IMR-90 (cell line): ENCODE measurements around the gene DPH3. TPM values are rescaled to one million over a fixed set of nuclear protein-coding genes. Genes with fewer than 3 reads are reported as not detected.

ENCODE experiments used
- ATAC-seq: fragments of 200-7000 bp; cut with Tn5 transposase; 2 replicates; pipeline ENCODE4 v1.9.1; 2020; ENCODE audit warnings: low read depth, mild to moderate bottlenecking, moderate library complexity
- BruUV-seq: library from RNA; stranded (reverse); fragments of 400-500 nt; replicated peaks from 2 replicates; lab custom pipeline; 2021; lab: Mats Ljungman, UMichigan
- CTCF ChIA-PET: fragments of 300-600 bp; formaldehyde crosslinking; extraction: SDS; loops from one replicate; lab custom pipeline; 2021; ENCODE audit warnings: antibody characterized with exemption; lab: Yijun Ruan, JAX
- POLR2A ChIA-PET: fragments of 300-600 bp; sonication (Branson Sonifier 250); formaldehyde crosslinking; loops from one replicate; lab custom pipeline; 2022; ENCODE audit warnings: antibody characterized with exemption; ENCODE audit not compliant: unreplicated experiment; lab: Charles Lee
- DNase-seq: peaks from one replicate; pipeline ENCODE4 v3.0.0; 2013
- H2AFZ ChIP-seq: replicated peaks from 2 replicates; pipeline ENCODE3; 2013; ENCODE audit warnings: low read length, mild to moderate bottlenecking; ENCODE audit not compliant: poor library complexity
- H2AK5ac ChIP-seq: 2 replicates; pipeline ENCODE4 v1.6.1; 2013; ENCODE audit warnings: low read depth, low read length, inconsistent platforms
- H2AK9ac ChIP-seq: replicated peaks from 2 replicates; pipeline ENCODE3; 2013; ENCODE audit warnings: mild to moderate bottlenecking, low read depth, low read length, moderate library complexity; ENCODE audit not compliant: poor library complexity
- H2BK120ac ChIP-seq: 2 replicates; pipeline ENCODE4 v1.6.1; 2013; ENCODE audit warnings: low read depth, low read length, inconsistent platforms
- H2BK15ac ChIP-seq: 3 replicates; pipeline ENCODE4 v1.6.1; 2013; ENCODE audit warnings: low read depth, low read length, inconsistent platforms
- H2BK20ac ChIP-seq: 2 replicates; pipeline ENCODE4 v1.6.1; 2013; ENCODE audit warnings: low read depth, mild to moderate bottlenecking, inconsistent platforms, low read length, moderate library complexity
- H2BK5ac ChIP-seq: 2 replicates; pipeline ENCODE4 v1.6.1; 2013; ENCODE audit warnings: mild to moderate bottlenecking, low read depth, low read length, inconsistent platforms; ENCODE audit not compliant: poor library complexity, severe bottlenecking
- H3K14ac ChIP-seq: replicated peaks from 2 replicates; pipeline ENCODE4 v1.6.1; 2013; ENCODE audit warnings: low read depth, low read length, inconsistent platforms
- H3K18ac ChIP-seq: 2 replicates; pipeline ENCODE4 v1.6.1; 2013; ENCODE audit warnings: low read depth, low read length, control low read depth
- H3K23ac ChIP-seq: 2 replicates; pipeline ENCODE4 v1.6.1; 2013; ENCODE audit warnings: low read depth, low read length, inconsistent platforms
- H3K27ac ChIP-seq: 2 replicates; pipeline ENCODE4 v1.5.1; 2013; ENCODE audit warnings: mild to moderate bottlenecking, control low read depth, low read length; ENCODE audit not compliant: insufficient read depth
- H3K27me3 ChIP-seq: 2 replicates; pipeline ENCODE4 v1.6.1; 2013; ENCODE audit warnings: low read length; ENCODE audit not compliant: control insufficient read depth, insufficient read depth
- H3K36me3 ChIP-seq: 2 replicates; pipeline ENCODE4 v1.6.1; 2013; ENCODE audit warnings: low read length, mixed read lengths; ENCODE audit not compliant: control insufficient read depth, insufficient read depth
- H3K4ac ChIP-seq: 2 replicates; pipeline ENCODE4 v1.6.1; 2013; ENCODE audit warnings: low read depth, low read length, inconsistent platforms
- H3K4me1 ChIP-seq: 2 replicates; pipeline ENCODE4 v1.6.1; 2013; ENCODE audit warnings: low read length, mixed read lengths; ENCODE audit not compliant: control insufficient read depth, insufficient read depth
- H3K4me2 ChIP-seq: 2 replicates; pipeline ENCODE4 v1.6.1; 2013; ENCODE audit warnings: low read depth, mild to moderate bottlenecking, control low read depth, low read length, moderate library complexity
- H3K4me3 ChIP-seq: 2 replicates; pipeline ENCODE4 v1.5.1; 2013; ENCODE audit warnings: low read depth, mild to moderate bottlenecking, control low read depth, low read length, moderate library complexity; ENCODE audit not compliant: insufficient read depth
- H3K56ac ChIP-seq: 2 replicates; pipeline ENCODE4 v1.6.1; 2013; ENCODE audit warnings: low read length, inconsistent platforms; ENCODE audit not compliant: insufficient read depth; ENCODE audit errors: extremely low read depth
- H3K79me1 ChIP-seq, 2 experiments: 2 replicates each; pipeline ENCODE4 v1.6.1; 2013; ENCODE audit warnings: low read length in 2 of 2, inconsistent platforms in 1 of 2, low read depth in 1 of 2
- H3K9ac ChIP-seq: 2 replicates; pipeline ENCODE4 v1.6.1; 2013; ENCODE audit warnings: low read depth, low read length, control low read depth
- H3K9me1 ChIP-seq: 2 replicates; pipeline ENCODE4 v1.6.1; 2013; ENCODE audit warnings: low read length, inconsistent platforms; ENCODE audit not compliant: insufficient read depth
- H3K9me3 ChIP-seq: 2 replicates; pipeline ENCODE4 v1.6.1; 2013; ENCODE audit warnings: low read length; ENCODE audit not compliant: control insufficient read depth, insufficient read depth
- H4K20me1 ChIP-seq: 2 replicates; pipeline ENCODE4 v1.6.1; 2013; ENCODE audit warnings: low read length, inconsistent platforms; ENCODE audit not compliant: insufficient read depth
- H4K5ac ChIP-seq: 2 replicates; pipeline ENCODE4 v1.6.1; 2013; ENCODE audit warnings: mild to moderate bottlenecking, low read depth, low read length, control low read depth
- H4K8ac ChIP-seq, 2 experiments: 2 replicates each; pipeline ENCODE4 v1.6.1; 2013; ENCODE audit warnings: low read depth in 2 of 2, low read length in 2 of 2, control low read depth in 1 of 2, inconsistent platforms in 1 of 2
- H4K91ac ChIP-seq: 2 replicates; pipeline ENCODE4 v1.6.1; 2013; ENCODE audit warnings: low read depth, low read length, inconsistent platforms; ENCODE audit not compliant: insufficient read depth
- BHLHE40 ChIP-seq: fragments of 150-350 bp; IDR thresholded peaks from 2 replicates; pipeline ENCODE4 v1.6.1; 2016; ENCODE audit warnings: mild to moderate bottlenecking, low read depth, low read length
- CEBPB ChIP-seq: IDR thresholded peaks from 2 replicates; pipeline ENCODE4 v1.6.1; 2012; ENCODE audit warnings: low read depth, low read length, improper control_type of control experiment
- CHD1 ChIP-seq: IDR thresholded peaks from 2 replicates; pipeline ENCODE4 v1.6.1; 2012; ENCODE audit warnings: low read depth, low read length, improper control_type of control experiment
- FOS ChIP-seq: fragments of 150-350 bp; IDR thresholded peaks from 2 replicates; pipeline ENCODE4 v1.6.1; 2016; ENCODE audit warnings: low read depth, low read length
- MAFK ChIP-seq: IDR thresholded peaks from 2 replicates; pipeline ENCODE4 v1.6.1; 2012; ENCODE audit warnings: low read depth, low read length, improper control_type of control experiment
- MAZ ChIP-seq: IDR thresholded peaks from 2 replicates; pipeline ENCODE4 v1.6.1; 2012; ENCODE audit warnings: low read depth, mild to moderate bottlenecking, low read length, improper control_type of control experiment, moderate library complexity, borderline replicate concordance
- MXI1 ChIP-seq: IDR thresholded peaks from 2 replicates; pipeline ENCODE4 v1.6.1; 2012; ENCODE audit warnings: low read depth, mild to moderate bottlenecking, low read length, moderate library complexity, borderline replicate concordance
- NFE2L2 ChIP-seq: fragments of 150-350 bp; IDR thresholded peaks from 2 replicates; pipeline ENCODE4 v1.6.1; 2016; ENCODE audit warnings: low read depth, mild to moderate bottlenecking, low read length
- POLR2A ChIP-seq: IDR thresholded peaks from 2 replicates; pipeline ENCODE4 v1.6.1; 2012; ENCODE audit warnings: mild to moderate bottlenecking, low read depth, low read length
- RAD21 ChIP-seq: IDR thresholded peaks from 2 replicates; pipeline ENCODE4 v1.6.1; 2012; ENCODE audit warnings: low read length, improper control_type of control experiment
- RCOR1 ChIP-seq: IDR thresholded peaks from 2 replicates; pipeline ENCODE4 v1.6.1; 2012; ENCODE audit warnings: mild to moderate bottlenecking, low read length, improper control_type of control experiment; ENCODE audit not compliant: insufficient replicate concordance
- RFX5 ChIP-seq: IDR thresholded peaks from 2 replicates; pipeline ENCODE4 v1.8.0; 2012; ENCODE audit warnings: low read depth, mild to moderate bottlenecking, low read length, moderate library complexity
- SMC3 ChIP-seq: fragments of 150-350 bp; IDR thresholded peaks from 2 replicates; pipeline ENCODE4 v1.6.1; 2016; ENCODE audit warnings: low read depth, mild to moderate bottlenecking, antibody characterized with exemption, low read length, moderate library complexity
- WGBS, 2 experiments: methylation state at CpG; one replicate each; pipeline versions ENCODE4 v1.1.5 to v1.1.7; 2013; ENCODE audit warnings: missing lambda C conversion rate in 2 of 2; ENCODE audit not compliant: insufficient read length in 1 of 2; ENCODE audit errors: extremely low coverage in 2 of 2; 5-methylcytosine and 5-hydroxymethylcytosine counted together
- dilution Hi-C: fragments of 300-500 bp; cut with HindIII; formaldehyde crosslinking; loops from one replicate; pipeline ENCODE4 v1.14.3; 2018; ENCODE audit warnings: low sequenced_read_pairs; ENCODE audit not compliant: unreplicated experiment
- in situ Hi-C: fragments of 300-500 bp; cut with MboI; formaldehyde crosslinking; loops from 3 replicates; pipeline ENCODE4 v1.14.3; 2019; ENCODE audit warnings: low sequenced_read_pairs, inconsistent platforms, mixed read lengths
- intact Hi-C: fragments of 100-400 bp; cut with micrococcal nuclease; formaldehyde crosslinking; loops from 2 replicates; pipeline ENCODE4 v1.10.0; 2022
- polyA plus RNA-seq, 3 experiments: library from polyadenylated mRNA; depleted of rRNA; stranded (reverse); fragments of >200 nt; gene quantifications; 2 replicates each; pipeline ENCODE4 v1.2.3, GENCODE V29; 2012; ENCODE audit warnings: low replicate concordance in 1 of 3
- total RNA-seq: library from RNA; depleted of rRNA; stranded (reverse); fragments of >200 nt; gene quantifications from 2 replicates; pipeline ENCODE4 v1.2.3, GENCODE V29; 2012
- TF ChIP-seq, protein P1 (sequence below): conservative IDR thresholded peaks from 2 replicates; pipeline ENCODE4 v1.5.1; 2012; ENCODE audit warnings: mild to moderate bottlenecking, low read depth, low read length, improper control_type of control experiment
- TF ChIP-seq, protein P2 (sequence below): fragments of 150-350 bp; IDR thresholded peaks from 2 replicates; pipeline ENCODE4 v1.6.1; 2016; ENCODE audit warnings: low read depth, mild to moderate bottlenecking, low read length, moderate library complexity, borderline replicate concordance
- TF ChIP-seq, protein P3 (sequence below): fragments of 150-350 bp; IDR thresholded peaks from 2 replicates; pipeline ENCODE4 v1.6.1; 2017; ENCODE audit warnings: mild to moderate bottlenecking, antibody characterized with exemption, low read length, low read depth

Gene DPH3
- total and polyA plus RNA-seq, 2 of the 4 experiments (the other 2 are of a cell fraction): 12.9 to 32.1 TPM

DNA sequence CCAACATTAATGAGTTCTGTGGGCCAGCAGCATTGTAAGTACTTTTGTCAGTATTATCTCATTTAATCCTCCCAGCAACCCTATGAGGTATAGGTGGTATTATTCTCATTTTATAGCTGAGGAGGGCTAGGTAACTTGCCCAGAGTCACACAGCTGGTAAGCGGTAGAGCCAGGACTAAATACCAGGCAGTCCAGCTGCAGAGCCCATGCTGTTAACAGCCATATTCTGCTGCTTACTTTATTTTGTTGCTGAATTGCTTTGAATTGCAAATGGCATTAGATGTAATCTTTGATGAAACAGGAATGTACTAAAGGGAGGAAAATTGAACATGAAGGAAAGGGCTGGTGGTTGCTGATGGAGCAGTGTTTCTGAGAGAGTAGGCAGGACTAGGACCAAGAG is 19.9 kb upstream of the DPH3 start:
- no peaks in the 10 kb centered on the region; a peak in 1 of 4 replicates for H3K79me1 ChIP-seq
- in situ Hi-C loops: loop anchor here (5.0 to 25.0 kb wide), 4 partner anchors 268 to 953 kb away; partner anchors contain the start of gene PLCL2

More for the DNA sequence above, 19.9 kb upstream of the DPH3 start:
- ChIA-PET CTCF (no interaction called here), POLR2A (no interaction called here)
- intact Hi-C loops (no loop called here), dilution Hi-C loops (loop anchor here (25.0 kb wide), 1 partner anchor 253 kb away; no protein-coding TSS in a partner anchor)
- Histone ChIP-seq H2AFZ (no peak overlapping the region), H2BK5ac (no peak overlapping the region), H3K56ac (no peak overlapping the region), H4K91ac (no peak overlapping the region), H3K4me1 (0 out of 2 replicates have a peak, but pooled peaks cover 2% of the 10 kb centered on the region), H3K9me1 (no peaks in the 10 kb centered on the region), H3K4me3 (no peak overlapping the region), H2AK9ac (no peak overlapping the region), H2BK120ac (no peak overlapping the region), H3K27ac (no peak overlapping the region), H3K27me3 (no peaks in the 10 kb centered on the region), H4K5ac (no peak overlapping the region), H2AK5ac (no peak overlapping the region), H4K8ac (no peak overlapping the region), H3K14ac (no peak overlapping the region), H3K9me3 (no peaks in the 10 kb centered on the region), H3K4ac (no peak overlapping the region), H3K9ac (no peak overlapping the region), H3K4me2 (no peak overlapping the region), H3K18ac (no peak overlapping the region), H4K20me1 (no peaks in the 10 kb centered on the region), H2BK20ac (no peak overlapping the region), H3K36me3 (no peaks in the 10 kb centered on the region; the same call in 1 of the 2 replicates), H2BK15ac (no peak overlapping the region), H3K23ac (no peak overlapping the region)
- TF ChIP-seq, protein P1, sequence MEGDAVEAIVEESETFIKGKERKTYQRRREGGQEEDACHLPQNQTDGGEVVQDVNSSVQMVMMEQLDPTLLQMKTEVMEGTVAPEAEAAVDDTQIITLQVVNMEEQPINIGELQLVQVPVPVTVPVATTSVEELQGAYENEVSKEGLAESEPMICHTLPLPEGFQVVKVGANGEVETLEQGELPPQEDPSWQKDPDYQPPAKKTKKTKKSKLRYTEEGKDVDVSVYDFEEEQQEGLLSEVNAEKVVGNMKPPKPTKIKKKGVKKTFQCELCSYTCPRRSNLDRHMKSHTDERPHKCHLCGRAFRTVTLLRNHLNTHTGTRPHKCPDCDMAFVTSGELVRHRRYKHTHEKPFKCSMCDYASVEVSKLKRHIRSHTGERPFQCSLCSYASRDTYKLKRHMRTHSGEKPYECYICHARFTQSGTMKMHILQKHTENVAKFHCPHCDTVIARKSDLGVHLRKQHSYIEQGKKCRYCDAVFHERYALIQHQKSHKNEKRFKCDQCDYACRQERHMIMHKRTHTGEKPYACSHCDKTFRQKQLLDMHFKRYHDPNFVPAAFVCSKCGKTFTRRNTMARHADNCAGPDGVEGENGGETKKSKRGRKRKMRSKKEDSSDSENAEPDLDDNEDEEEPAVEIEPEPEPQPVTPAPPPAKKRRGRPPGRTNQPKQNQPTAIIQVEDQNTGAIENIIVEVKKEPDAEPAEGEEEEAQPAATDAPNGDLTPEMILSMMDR: no peak
- TF ChIP-seq BHLHE40: no peak
- TF ChIP-seq NFE2L2: no peak
- no peak for TF ChIP-seq RFX5
- no peak for TF ChIP-seq RCOR1
- no peak for TF ChIP-seq POLR2A
- no peak for TF ChIP-seq FOS
- no peak for TF ChIP-seq CHD1
- TF ChIP-seq RAD21: no peak
- no peak for TF ChIP-seq SMC3
- TF ChIP-seq MAZ: no peak
- no peak for TF ChIP-seq MXI1
- no peak for TF ChIP-seq MAFK
- TF ChIP-seq CEBPB: no peak
- TF ChIP-seq, protein P2, sequence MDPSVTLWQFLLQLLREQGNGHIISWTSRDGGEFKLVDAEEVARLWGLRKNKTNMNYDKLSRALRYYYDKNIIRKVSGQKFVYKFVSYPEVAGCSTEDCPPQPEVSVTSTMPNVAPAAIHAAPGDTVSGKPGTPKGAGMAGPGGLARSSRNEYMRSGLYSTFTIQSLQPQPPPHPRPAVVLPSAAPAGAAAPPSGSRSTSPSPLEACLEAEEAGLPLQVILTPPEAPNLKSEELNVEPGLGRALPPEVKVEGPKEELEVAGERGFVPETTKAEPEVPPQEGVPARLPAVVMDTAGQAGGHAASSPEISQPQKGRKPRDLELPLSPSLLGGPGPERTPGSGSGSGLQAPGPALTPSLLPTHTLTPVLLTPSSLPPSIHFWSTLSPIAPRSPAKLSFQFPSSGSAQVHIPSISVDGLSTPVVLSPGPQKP: no peak
- TF ChIP-seq, protein P3, sequence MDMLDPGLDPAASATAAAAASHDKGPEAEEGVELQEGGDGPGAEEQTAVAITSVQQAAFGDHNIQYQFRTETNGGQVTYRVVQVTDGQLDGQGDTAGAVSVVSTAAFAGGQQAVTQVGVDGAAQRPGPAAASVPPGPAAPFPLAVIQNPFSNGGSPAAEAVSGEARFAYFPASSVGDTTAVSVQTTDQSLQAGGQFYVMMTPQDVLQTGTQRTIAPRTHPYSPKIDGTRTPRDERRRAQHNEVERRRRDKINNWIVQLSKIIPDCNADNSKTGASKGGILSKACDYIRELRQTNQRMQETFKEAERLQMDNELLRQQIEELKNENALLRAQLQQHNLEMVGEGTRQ: no peak
- DNase-seq (no peak), ATAC-seq (no peak)
- WGBS, 2 experiments: 100% methylated on average over 1 of the region's 1 CpG; no CpG with 5 or more reads in 1 of the 2 experiments
- BruUV-seq: no TSS peak
